Mesendoderm (in vitro differentiated cells): ENCODE results near the gene OLFML2A.

Experiments
- DNase-seq: peaks from one replicate; pipeline ENCODE4 v3.0.0; 2013
- H2AK5ac ChIP-seq: 2 replicates; pipeline ENCODE4 v1.6.1; 2013; ENCODE audit warnings: low read length, inconsistent platforms
- H2BK120ac ChIP-seq: 2 replicates; pipeline ENCODE4 v1.6.1; 2013; ENCODE audit warnings: low read depth, mild to moderate bottlenecking, low read length, moderate library complexity, mixed read lengths
- H2BK15ac ChIP-seq: replicated peaks from 2 replicates; pipeline ENCODE4 v1.6.1; 2013; ENCODE audit warnings: low read depth, mild to moderate bottlenecking, moderate library complexity
- H2BK5ac ChIP-seq: 2 replicates; pipeline ENCODE4 v1.6.1; 2013; ENCODE audit warnings: low read length, inconsistent platforms
- H3K18ac ChIP-seq: 2 replicates; pipeline ENCODE4 v1.6.1; 2013; ENCODE audit warnings: mild to moderate bottlenecking, low read length, mixed read lengths
- H3K23ac ChIP-seq: one replicate; pipeline ENCODE4 v1.6.1; 2013; ENCODE audit warnings: low read length
- H3K27ac ChIP-seq: 2 replicates; pipeline ENCODE4 v1.5.1; 2013; ENCODE audit warnings: low read depth, mild to moderate bottlenecking, inconsistent platforms, low read length, moderate library complexity
- H3K27me3 ChIP-seq: 2 replicates; pipeline ENCODE4 v1.6.1; 2013; ENCODE audit warnings: low read length, control low read depth, mild to moderate bottlenecking, inconsistent platforms; ENCODE audit not compliant: insufficient read depth, poor library complexity
- H3K36me3 ChIP-seq: 2 replicates; pipeline ENCODE4 v1.6.1; 2013; ENCODE audit warnings: low read length, inconsistent platforms; ENCODE audit not compliant: control insufficient read depth, insufficient read depth
- H3K4ac ChIP-seq: one replicate; pipeline ENCODE4 v1.6.1; 2013; ENCODE audit warnings: low read depth, mild to moderate bottlenecking, low read length, moderate library complexity
- H3K4me1 ChIP-seq: 2 replicates; pipeline ENCODE4 v1.6.1; 2013; ENCODE audit warnings: low read depth, low read length, inconsistent platforms; ENCODE audit not compliant: control insufficient read depth
- H3K4me2 ChIP-seq: 2 replicates; pipeline ENCODE4 v1.6.1; 2013; ENCODE audit warnings: low read length
- H3K4me3 ChIP-seq: 2 replicates; pipeline ENCODE4 v1.5.1; 2013; ENCODE audit warnings: mild to moderate bottlenecking, low read length
- H3K56ac ChIP-seq: one replicate; pipeline ENCODE4 v1.6.1; 2013; ENCODE audit warnings: low read length
- H3K79me1 ChIP-seq: 2 replicates; pipeline ENCODE4 v1.6.1; 2013; ENCODE audit warnings: low read length, inconsistent platforms
- H3K79me2 ChIP-seq: 2 replicates; pipeline ENCODE4 v1.6.1; 2013; ENCODE audit warnings: mild to moderate bottlenecking, low read length; ENCODE audit not compliant: control insufficient read depth, insufficient read depth
- H3K9ac ChIP-seq: 2 replicates; pipeline ENCODE4 v1.6.1; 2013; ENCODE audit warnings: low read length, inconsistent platforms
- H4K5ac ChIP-seq: one replicate; pipeline ENCODE4 v1.6.1; 2013; ENCODE audit warnings: low read length
- H4K8ac ChIP-seq: one replicate; pipeline ENCODE4 v1.6.1; 2013; ENCODE audit warnings: low read depth, mild to moderate bottlenecking, control low read depth, low read length, moderate library complexity
- WGBS: extraction: QIAGEN DNeasy Blood & Tissue Kit; methylation state at CpG from one replicate; pipeline ENCODE4 v1.1.7; 2013; ENCODE audit warnings: low lambda C conversion rate, missing lambda C conversion rate; ENCODE audit not compliant: insufficient coverage; ENCODE audit errors: extremely low coverage; 5-methylcytosine and 5-hydroxymethylcytosine counted together

The OLFML2A gene

GRCh38 chr9:124839612-124840299 lies 62.8 kb downstream of the OLFML2A start:
- Histone ChIP-seq H4K5ac (no peak overlapping the region), H3K4ac (no peak overlapping the region), H2BK15ac (no peak overlapping the region), H3K27me3 (no peaks in the 10 kb centered on the region), H3K27ac (no peak overlapping the region), H3K23ac (no peak overlapping the region), H3K79me2 (no peaks in the 10 kb centered on the region), H3K4me1 (no peaks in the 10 kb centered on the region), H3K36me3 (no peaks in the 10 kb centered on the region), H3K4me2 (no peak overlapping the region), H4K8ac (no peak overlapping the region), H3K18ac (no peak overlapping the region), H2BK5ac (no peak overlapping the region), H3K9ac (no peak overlapping the region), H2BK120ac (no peak overlapping the region), H3K4me3 (no peak overlapping the region), H3K79me1 (no peaks in the 10 kb centered on the region), H3K56ac (peak overlapping the region; percentile 12), H2AK5ac (no peak overlapping the region)
- no CpG with 5 or more reads among the region's 12 CpGs for WGBS
- DNase-seq, result peak; percentile 81

DNA sequence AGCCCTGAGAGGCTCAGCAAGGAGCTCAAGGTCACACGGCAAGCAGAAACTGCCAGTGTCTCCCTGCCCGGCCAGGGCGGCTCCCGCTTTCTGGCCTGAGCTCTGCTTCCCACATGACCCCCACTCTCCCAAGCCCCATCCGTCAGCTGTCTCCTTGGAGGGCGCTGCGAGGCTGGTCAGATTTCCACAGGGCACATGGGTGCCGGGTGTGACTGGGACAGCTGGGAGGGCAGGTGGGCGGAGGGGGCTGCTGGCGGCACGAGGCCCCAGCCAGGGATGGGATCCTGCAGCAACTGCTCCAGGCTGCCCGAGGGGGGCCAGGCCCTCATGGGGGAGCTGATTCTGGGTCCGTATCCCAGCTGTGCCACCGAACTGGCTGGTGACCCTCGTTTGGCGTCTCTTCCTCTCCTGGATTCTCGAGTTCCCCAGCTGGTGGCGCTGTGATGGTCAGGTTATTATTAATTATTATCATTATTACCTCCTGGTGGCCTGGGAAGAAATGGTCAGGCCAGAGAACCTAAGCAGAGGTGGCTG lies 63.4 kb downstream of the OLFML2A start:
- H3K23ac ChIP-seq, result no peak overlapping the region

GRCh38 chr9:124841075-124841821 lies 64.3 kb downstream of the OLFML2A start:
- no peak overlapping the region for H3K4me3 ChIP-seq
- H3K79me1 ChIP-seq, result no peaks in the 10 kb centered on the region
- no peak overlapping the region for H4K5ac ChIP-seq
- no peak overlapping the region for H2BK120ac ChIP-seq
- H2AK5ac ChIP-seq, result no peak overlapping the region
- H3K36me3 ChIP-seq, result no peaks in the 10 kb centered on the region
- no peaks in the 10 kb centered on the region for H3K79me2 ChIP-seq
- WGBS, result no CpG with 5 or more reads among the region's 14 CpGs
- H4K8ac ChIP-seq, result no peak overlapping the region
- no peak for DNase-seq
- no peaks in the 10 kb centered on the region for H3K27me3 ChIP-seq
- H2BK15ac ChIP-seq, result no peak overlapping the region
- no peak overlapping the region for H3K4me2 ChIP-seq
- H3K4me1 ChIP-seq, result no peaks in the 10 kb centered on the region
- H2BK5ac ChIP-seq, result no peak overlapping the region
- no peak overlapping the region for H3K23ac ChIP-seq
- no peak overlapping the region for H3K9ac ChIP-seq
- no peak overlapping the region for H3K4ac ChIP-seq
- no peak overlapping the region for H3K18ac ChIP-seq
- H3K56ac ChIP-seq, result no peak overlapping the region
- no peak overlapping the region for H3K27ac ChIP-seq

More for the DNA sequence above, 63.4 kb downstream of the OLFML2A start:
- Histone ChIP-seq H4K8ac (no peak overlapping the region), H3K4me1 (no peaks in the 10 kb centered on the region), H3K18ac (no peak overlapping the region), H3K4me3 (no peak overlapping the region), H3K56ac (no peak overlapping the region), H3K79me2 (no peaks in the 10 kb centered on the region), H2BK5ac (no peak overlapping the region), H4K5ac (no peak overlapping the region), H3K4me2 (no peak overlapping the region), H3K27me3 (no peaks in the 10 kb centered on the region), H3K79me1 (no peaks in the 10 kb centered on the region), H2AK5ac (no peak overlapping the region), H3K9ac (no peak overlapping the region), H3K27ac (no peak overlapping the region), H3K4ac (no peak overlapping the region), H3K36me3 (no peaks in the 10 kb centered on the region), H2BK120ac (no peak overlapping the region), H2BK15ac (no peak overlapping the region)
- no peak for DNase-seq
- no CpG with 5 or more reads among the region's 18 CpGs for whole genome bisulfite sequencing

DNA sequence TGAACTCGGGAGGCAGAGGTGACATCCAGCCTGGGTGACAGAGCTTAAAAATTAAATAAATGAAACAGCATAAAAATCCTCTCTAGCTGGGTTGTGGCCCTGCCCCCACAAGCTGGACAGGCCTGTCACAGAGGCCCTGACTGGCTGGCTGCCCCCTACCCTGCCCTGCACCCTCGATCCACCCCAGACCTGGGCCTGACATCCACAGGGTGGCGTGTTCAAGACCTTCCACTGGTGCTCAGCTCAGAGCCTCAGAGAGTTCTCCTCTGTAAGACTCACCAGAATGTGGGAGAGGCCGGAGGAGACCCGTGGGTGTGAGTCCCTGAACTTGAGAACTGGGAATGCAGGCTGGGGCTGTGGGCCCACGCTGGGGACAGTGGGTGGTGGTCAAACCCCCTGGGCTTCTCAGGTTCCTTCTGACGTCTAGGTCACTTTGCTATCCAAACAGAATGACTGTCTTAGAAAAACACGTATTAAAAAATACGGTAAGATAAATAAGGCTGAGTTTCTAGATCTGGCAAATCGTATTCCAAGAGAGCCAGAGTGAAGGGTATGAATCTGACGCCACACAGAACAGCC lies 66.6 kb downstream of the OLFML2A start:
- Histone ChIP-seq H3K4me3 (no peak overlapping the region), H2AK5ac (no peak overlapping the region), H3K79me2 (no peaks in the 10 kb centered on the region), H3K4ac (no peak overlapping the region), H4K5ac (no peak overlapping the region), H3K9ac (no peak overlapping the region), H3K27ac (no peak overlapping the region), H3K23ac (no peak overlapping the region), H4K8ac (no peak overlapping the region), H3K4me2 (no peak overlapping the region), H3K18ac (no peak overlapping the region), H3K36me3 (no peaks in the 10 kb centered on the region), H2BK15ac (no peak overlapping the region), H2BK5ac (no peak overlapping the region), H3K4me1 (no peaks in the 10 kb centered on the region), H3K27me3 (no peaks in the 10 kb centered on the region), H3K79me1 (no peaks in the 10 kb centered on the region), H3K56ac (no peak overlapping the region), H2BK120ac (no peak overlapping the region)
- no peak for DNase-seq
- WGBS, result no CpG with 5 or more reads among the region's 11 CpGs

- Histone ChIP-seq H3K4me3 (no peak overlapping the region), H4K8ac (no peak overlapping the region), H3K27ac (no peak overlapping the region), H2BK120ac (no peak overlapping the region), H3K18ac (no peak overlapping the region), H4K5ac (no peak overlapping the region), H3K23ac (no peak overlapping the region), H3K79me1 (no peaks in the 10 kb centered on the region), H3K56ac (no peak overlapping the region), H2AK5ac (no peak overlapping the region), H3K9ac (no peak overlapping the region), H3K4me1 (no peaks in the 10 kb centered on the region), H3K79me2 (no peaks in the 10 kb centered on the region), H3K36me3 (no peaks in the 10 kb centered on the region), H2BK5ac (no peak overlapping the region), H3K4ac (no peak overlapping the region), H3K27me3 (no peaks in the 10 kb centered on the region), H3K4me2 (no peak overlapping the region), H2BK15ac (no peak overlapping the region)
- WGBS, result no CpG with 5 or more reads among the region's 4 CpGs
- DNase-seq, result no peak
Observed at GRCh38 chr9:124844291-124844690, 67.4 kb downstream of the OLFML2A start.
